Bronchial epithelial cell (primary cell): ENCODE measurements around the gene RGS3. TPM values are rescaled to one million over a fixed set of nuclear protein-coding genes. Genes with fewer than 3 reads are reported as not detected.

Experiments used
- DNase-seq: peaks from one replicate; pipeline ENCODE4 v3.0.0-alpha.2; 2010; ENCODE audit warnings: low read depth
- FAIRE-seq: peaks from 2 replicates; lab custom pipeline; 2011; peaks lifted over from hg19 to GRCh38; lab: Jason Lieb, UNC
- H3K27me3 ChIP-seq: 2 replicates; pipeline ENCODE4 v1.5.1; 2011; ENCODE audit warnings: low read length; ENCODE audit not compliant: control insufficient read depth, insufficient read depth
- H3K36me3 ChIP-seq: 2 replicates; pipeline ENCODE4 v1.5.1; 2011; ENCODE audit warnings: low read length; ENCODE audit not compliant: control insufficient read depth, insufficient read depth
- H3K4me3 ChIP-seq: 2 replicates; pipeline ENCODE4 v1.5.1; 2011; ENCODE audit warnings: mild to moderate bottlenecking, low read depth, low read length, control low read depth
- total RNA-seq: library from RNA; depleted of rRNA; stranded (reverse); fragments of >200 nt; gene quantifications from 2 replicates; pipeline ENCODE4 v1.2.1, GENCODE V29; 2014
- TF ChIP-seq, protein P1 (sequence below): IDR thresholded peaks from 2 replicates; pipeline ENCODE4 v1.5.1; 2011; ENCODE audit warnings: mild to moderate bottlenecking, moderate library complexity, low read length, control low read depth, inconsistent platforms; ENCODE audit not compliant: insufficient read depth, severe bottlenecking

RGS3 gene
- total RNA-seq, 1 donor from 2014 or later: 22.1 TPM

DNA sequence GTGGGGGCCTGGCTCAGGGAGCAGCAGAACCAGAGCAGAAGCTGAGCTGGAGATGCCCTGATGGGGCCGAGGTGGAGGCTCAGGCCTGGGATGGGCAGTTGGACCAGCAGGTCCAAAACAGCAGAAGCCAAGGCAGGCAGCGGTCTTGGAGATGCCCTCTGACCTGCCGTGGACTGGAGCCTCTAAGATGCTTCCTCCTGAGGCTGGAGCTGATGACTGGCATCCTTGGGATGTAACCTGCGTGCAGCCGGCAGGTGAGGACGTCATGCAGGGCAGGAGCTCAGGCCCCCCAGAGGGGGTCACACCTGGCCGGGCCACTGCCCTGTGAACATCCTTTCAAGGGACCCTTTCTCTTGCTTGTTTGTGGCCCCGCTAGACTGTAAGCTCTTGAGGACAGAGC lies 162.0 kb downstream of the RGS3 start:
- H3K36me3 ChIP-seq: no peaks in the 10 kb centered on the region
- FAIRE-seq (no peak), DNase-seq (no peak)
- H3K27me3 ChIP-seq: no peaks in the 10 kb centered on the region
- no peak overlapping the region for H3K4me3 ChIP-seq
- TF ChIP-seq, protein P1, sequence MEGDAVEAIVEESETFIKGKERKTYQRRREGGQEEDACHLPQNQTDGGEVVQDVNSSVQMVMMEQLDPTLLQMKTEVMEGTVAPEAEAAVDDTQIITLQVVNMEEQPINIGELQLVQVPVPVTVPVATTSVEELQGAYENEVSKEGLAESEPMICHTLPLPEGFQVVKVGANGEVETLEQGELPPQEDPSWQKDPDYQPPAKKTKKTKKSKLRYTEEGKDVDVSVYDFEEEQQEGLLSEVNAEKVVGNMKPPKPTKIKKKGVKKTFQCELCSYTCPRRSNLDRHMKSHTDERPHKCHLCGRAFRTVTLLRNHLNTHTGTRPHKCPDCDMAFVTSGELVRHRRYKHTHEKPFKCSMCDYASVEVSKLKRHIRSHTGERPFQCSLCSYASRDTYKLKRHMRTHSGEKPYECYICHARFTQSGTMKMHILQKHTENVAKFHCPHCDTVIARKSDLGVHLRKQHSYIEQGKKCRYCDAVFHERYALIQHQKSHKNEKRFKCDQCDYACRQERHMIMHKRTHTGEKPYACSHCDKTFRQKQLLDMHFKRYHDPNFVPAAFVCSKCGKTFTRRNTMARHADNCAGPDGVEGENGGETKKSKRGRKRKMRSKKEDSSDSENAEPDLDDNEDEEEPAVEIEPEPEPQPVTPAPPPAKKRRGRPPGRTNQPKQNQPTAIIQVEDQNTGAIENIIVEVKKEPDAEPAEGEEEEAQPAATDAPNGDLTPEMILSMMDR: no peak

DNA sequence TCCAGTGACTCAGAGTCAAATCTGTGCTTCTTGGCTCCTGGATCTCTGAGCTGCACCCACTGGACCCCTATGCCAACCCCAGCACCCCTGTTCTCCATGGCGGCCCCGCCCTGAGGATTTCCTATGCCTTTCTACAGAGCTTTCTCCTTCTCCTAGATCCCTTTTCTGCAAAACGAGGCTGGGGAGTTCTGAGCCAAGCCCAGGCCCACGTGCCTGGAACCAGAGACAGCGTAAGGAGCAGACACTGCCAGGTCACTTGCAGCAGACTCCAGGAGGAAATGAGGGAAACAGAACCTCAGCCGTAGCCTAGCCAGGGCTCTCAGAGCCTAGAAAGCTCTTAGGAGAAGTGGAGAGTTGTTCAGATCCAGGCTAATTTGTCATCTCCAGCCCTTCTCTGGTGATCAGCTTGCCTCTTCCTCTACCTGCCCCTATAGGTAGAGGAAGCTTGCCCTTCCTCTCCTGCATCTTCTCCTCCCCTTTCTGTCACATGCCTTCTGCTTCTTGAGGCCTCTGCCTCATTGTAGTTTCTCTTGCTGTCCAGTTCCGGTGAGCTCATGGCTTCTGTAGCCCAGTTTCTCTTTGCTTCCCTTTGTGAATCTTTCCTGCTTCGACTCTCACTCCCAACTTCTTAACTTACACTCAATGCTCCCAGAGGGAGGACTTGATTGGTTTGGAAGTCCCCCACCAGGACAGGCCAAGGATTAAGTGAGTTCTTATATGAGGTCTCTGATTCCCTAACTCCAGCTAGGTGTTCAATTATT lies 163.4 kb downstream of the RGS3 start:
- FAIRE-seq (no peak), DNase-seq (no peak)
- Histone ChIP-seq H3K36me3 (no peaks in the 10 kb centered on the region), H3K27me3 (peaks cover 4% of the 10 kb centered on the region), H3K4me3 (no peak overlapping the region)
- TF ChIP-seq, protein P1: no peak

DNA sequence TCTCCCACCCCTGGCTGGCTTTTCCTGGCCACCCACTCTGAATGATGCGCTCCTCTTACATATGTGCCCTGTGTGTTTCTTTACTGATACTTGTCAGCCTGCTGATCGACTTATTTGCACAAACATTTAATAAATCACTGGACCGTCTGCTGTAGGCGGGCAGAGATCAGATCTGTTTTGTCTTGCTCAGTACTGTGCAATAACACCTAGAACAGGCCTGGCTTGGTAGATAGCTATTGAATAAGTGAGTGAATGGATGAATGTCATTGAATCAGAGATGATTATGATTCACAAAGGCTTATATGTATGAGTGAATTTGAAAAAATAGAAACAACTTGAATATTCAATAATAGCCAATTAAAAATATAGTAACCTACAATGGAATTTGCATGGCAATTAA lies 165.1 kb downstream of the RGS3 start:
- TF ChIP-seq, protein P1: no peak
- no peak overlapping the region for H3K4me3 ChIP-seq
- DNase-seq (peak; percentile 39), FAIRE-seq (no peak)
- peaks cover 4% of the 10 kb centered on the region for H3K27me3 ChIP-seq
- no peaks in the 10 kb centered on the region for H3K36me3 ChIP-seq

DNA sequence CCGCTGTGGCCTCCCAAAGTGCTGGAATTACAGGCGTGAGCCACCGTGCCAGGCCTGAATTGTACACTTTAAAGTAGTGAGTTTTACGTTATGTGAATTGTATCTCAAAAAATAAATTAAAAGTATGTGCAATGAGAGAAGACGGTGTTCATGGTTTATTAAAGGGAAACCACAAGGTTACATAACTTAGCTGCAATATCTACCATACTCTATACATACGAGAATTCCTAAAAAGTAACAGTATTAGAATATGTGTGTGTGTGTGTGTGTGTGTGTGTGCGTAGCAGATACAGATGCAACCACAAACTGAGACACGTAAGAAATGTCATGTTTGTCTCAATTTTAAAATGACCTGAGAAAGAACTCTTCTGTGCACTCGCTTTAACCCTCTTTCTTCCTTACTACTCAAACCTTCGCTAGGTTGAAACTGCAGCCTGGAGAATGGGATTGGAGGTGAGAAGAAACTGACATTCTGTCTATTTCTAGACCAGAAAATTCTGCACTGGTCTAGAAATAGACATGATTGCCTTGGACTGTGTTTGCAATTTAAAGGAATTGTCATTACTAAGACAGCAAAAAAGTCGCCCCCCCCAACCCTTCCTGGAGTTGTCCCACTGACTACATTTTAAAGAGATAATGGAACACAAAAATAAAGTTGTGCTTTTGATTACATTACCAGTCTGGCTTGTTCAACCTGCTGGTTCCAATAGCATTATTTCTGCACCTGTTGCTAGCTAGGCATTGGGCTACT lies 167.0 kb downstream of the RGS3 start:
- Histone ChIP-seq H3K27me3 (peaks cover 4% of the 10 kb centered on the region), H3K36me3 (no peaks in the 10 kb centered on the region), H3K4me3 (no peak overlapping the region)
- FAIRE-seq (no peak), DNase-seq (no peak)
- TF ChIP-seq, protein P1: no peak

DNA sequence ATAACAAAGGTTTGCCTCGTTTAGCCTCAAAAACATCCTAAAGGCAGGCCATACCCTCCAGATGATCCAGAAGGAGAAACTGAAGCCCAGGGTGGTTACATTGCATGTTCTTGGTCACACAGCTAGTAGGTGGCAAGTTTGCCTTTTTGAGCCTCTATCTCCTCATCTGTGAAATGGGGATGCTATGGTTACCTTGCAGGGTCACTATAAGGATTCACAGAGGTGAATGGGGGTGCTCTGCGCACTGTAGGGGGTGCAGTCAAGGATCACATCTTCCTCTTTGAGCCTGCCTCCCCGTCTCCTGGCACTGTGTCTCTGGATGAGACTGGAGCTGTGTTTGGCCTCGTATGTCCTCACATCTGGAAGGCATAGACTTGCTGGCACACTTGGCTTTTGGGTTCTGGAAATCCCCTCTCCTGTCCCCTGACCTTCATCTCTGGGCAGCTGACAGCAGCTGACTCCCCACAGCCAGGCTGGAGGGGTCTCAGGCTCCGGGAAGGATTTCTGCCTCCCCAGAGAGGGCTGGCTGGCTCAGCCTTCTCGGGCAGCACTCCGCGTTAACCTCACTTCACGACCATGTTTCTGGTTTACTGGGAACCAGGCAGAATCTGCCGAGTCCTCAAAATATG lies 167.7 kb downstream of the RGS3 start:
- FAIRE-seq: no peak

More for the DNA sequence above, 167.7 kb downstream of the RGS3 start:
- TF ChIP-seq, protein P1: no peak
- Histone ChIP-seq H3K27me3 (peaks cover 6% of the 10 kb centered on the region), H3K4me3 (no peak overlapping the region), H3K36me3 (no peaks in the 10 kb centered on the region)
- no peak for DNase-seq
